ENCODE measurements around the gene APOBEC3A.
"Not testable (repeated sequence)": the region's sequence is repeated elsewhere in the genome, so short reads cannot be mapped to it uniquely, and the experiment has no call there.

Gene APOBEC3A

DNA sequence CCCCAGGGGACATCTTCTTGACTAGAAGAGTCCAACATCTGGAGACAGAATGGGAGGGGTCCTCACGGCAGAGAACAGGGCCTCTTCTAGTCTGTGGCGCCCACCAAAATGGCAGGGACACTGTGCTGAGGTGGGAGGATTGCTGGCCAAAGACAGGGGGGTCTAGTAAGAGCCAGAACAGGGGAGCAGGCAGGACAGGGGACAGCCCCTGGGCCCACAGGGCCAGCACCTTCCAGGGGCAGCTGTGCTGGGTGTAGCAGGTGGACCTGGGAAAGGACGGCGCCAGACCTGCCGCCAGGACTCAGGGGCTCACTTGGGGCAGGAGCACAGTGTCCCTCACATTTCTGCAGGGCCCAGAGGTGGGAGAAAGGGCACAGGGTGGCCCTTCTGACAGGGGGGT lies 858 bp upstream of the APOBEC3A start:
- H3K27ac ChIP-seq, result no peak overlapping the region
- intact Hi-C loops (cut with DNase I; ENCODE audit: low total_unique reads), result no loop called here
- H3K36me3 ChIP-seq, result no peaks in the 10 kb centered on the region
- no peaks in the 10 kb centered on the region for H3K9me3 ChIP-seq
- no peak overlapping the region for H3K4me3 ChIP-seq
- H3K4me1 ChIP-seq, result no peaks in the 10 kb centered on the region
- DNase-seq, result peak in 1 of 2 donors; percentile 41
- TF ChIP-seq, protein P1, sequence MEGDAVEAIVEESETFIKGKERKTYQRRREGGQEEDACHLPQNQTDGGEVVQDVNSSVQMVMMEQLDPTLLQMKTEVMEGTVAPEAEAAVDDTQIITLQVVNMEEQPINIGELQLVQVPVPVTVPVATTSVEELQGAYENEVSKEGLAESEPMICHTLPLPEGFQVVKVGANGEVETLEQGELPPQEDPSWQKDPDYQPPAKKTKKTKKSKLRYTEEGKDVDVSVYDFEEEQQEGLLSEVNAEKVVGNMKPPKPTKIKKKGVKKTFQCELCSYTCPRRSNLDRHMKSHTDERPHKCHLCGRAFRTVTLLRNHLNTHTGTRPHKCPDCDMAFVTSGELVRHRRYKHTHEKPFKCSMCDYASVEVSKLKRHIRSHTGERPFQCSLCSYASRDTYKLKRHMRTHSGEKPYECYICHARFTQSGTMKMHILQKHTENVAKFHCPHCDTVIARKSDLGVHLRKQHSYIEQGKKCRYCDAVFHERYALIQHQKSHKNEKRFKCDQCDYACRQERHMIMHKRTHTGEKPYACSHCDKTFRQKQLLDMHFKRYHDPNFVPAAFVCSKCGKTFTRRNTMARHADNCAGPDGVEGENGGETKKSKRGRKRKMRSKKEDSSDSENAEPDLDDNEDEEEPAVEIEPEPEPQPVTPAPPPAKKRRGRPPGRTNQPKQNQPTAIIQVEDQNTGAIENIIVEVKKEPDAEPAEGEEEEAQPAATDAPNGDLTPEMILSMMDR (IDR thresholded peaks at IDR 0.05), result no peak
- peaks cover 0 to 22% of the 10 kb centered on the region in 2 donors for H3K27me3 ChIP-seq

- H3K4me1 ChIP-seq, result no peaks in the 10 kb centered on the region
- H3K27me3 ChIP-seq, result peaks cover 0 to 22% of the 10 kb centered on the region in 2 donors
- no peak for DNase-seq
- no peak overlapping the region for H3K27ac ChIP-seq
- TF ChIP-seq, protein P1 (IDR thresholded peaks at IDR 0.05), result no peak
- no peaks in the 10 kb centered on the region for H3K9me3 ChIP-seq
- intact Hi-C loops (cut with DNase I; ENCODE audit: low total_unique reads), result no loop called here
- no peak overlapping the region for H3K4me3 ChIP-seq
- H3K36me3 ChIP-seq, result no peaks in the 10 kb centered on the region
Measured at GRCh38 chr22:38957808-38958650, 620 bp downstream of the APOBEC3A start.

GRCh38 chr22:38958651-38958943 lies 1.2 kb downstream of the APOBEC3A start:
- intact Hi-C loops (cut with DNase I; ENCODE audit: low total_unique reads); H3K27ac ChIP-seq; H3K4me1 ChIP-seq; H3K9me3 ChIP-seq; DNase-seq; H3K36me3 ChIP-seq; H3K4me3 ChIP-seq: not testable (repeated sequence)
- H3K27me3 ChIP-seq, result peaks cover 0 to 17% of the 10 kb centered on the region in 2 donors

DNA sequence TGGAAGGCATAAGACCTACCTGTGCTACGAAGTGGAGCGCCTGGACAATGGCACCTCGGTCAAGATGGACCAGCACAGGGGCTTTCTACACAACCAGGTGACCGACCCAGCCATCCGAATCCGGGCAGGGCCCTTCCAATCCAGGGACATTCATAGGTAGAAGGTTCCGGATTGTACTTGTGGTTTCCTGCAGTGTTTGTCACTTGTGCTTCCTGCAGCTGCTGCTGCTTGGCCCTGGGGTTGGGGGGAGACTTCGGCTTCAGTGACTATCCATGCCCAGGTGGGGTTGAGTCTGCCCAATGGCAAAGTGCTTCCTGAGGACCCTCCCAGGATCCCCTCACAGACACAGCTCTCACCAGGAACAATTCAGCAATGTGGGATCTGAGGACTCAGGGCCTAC lies 2.2 kb downstream of the APOBEC3A start:
- no peak overlapping the region for H3K4me3 ChIP-seq
- intact Hi-C loops (cut with DNase I; ENCODE audit: low total_unique reads), result no loop called here
- no peaks in the 10 kb centered on the region for H3K36me3 ChIP-seq
- H3K27ac ChIP-seq, result no peak overlapping the region
- no peak for DNase-seq
- TF ChIP-seq, protein P1 (IDR thresholded peaks at IDR 0.05), result no peak
- H3K27me3 ChIP-seq, result peaks cover 0 to 14% of the 10 kb centered on the region in 2 donors
- H3K4me1 ChIP-seq, result no peaks in the 10 kb centered on the region
- H3K9me3 ChIP-seq, result no peaks in the 10 kb centered on the region

DNA sequence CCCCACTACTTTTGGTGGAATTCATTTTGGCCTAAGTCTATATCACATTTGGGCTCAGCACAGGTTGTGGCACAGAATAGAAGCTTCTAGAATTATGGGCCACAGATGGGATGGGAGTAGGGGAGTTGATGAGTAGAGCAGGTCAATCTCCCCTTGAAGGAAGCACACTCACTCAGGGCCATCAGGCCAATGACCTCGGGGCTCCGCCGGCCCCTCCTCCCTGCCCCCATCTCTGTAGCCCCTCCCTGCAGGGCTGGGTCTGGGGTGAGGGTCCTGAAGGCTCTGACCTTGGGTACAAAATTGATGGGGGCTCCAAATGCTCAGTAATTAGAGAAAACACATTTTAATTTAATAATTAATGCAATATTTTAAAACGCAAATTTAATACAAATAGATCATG lies 3.3 kb downstream of the APOBEC3A start:
- H3K36me3 ChIP-seq; H3K4me1 ChIP-seq; intact Hi-C loops (cut with DNase I; ENCODE audit: low total_unique reads); H3K4me3 ChIP-seq; H3K27me3 ChIP-seq; H3K27ac ChIP-seq; H3K9me3 ChIP-seq; DNase-seq: not testable (repeated sequence)

DNA sequence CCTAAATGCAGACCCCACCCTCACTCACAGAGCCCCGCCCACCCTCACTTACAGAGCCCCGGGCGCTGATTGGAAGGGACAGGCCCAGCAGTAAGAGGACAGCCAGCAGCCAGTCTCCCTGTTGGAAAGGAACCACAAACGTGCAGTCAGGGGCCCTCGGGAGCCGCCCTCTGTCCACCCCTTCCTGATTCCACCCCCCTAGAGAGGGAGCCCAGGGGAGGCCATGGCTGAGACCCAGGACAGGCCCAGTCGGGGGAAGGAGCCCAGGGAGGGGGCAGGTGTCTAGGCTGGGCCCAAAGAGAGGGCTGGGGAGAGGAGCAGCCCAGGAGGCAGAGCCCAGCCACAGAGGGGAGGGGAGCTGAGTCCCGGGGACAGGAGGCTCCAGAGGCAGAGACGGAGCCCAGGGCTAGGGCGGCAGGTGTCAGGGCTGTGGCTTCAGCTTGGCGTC lies 5.9 kb downstream of the APOBEC3A start:
- H3K4me1 ChIP-seq; H3K9me3 ChIP-seq; H3K36me3 ChIP-seq; intact Hi-C loops (cut with DNase I; ENCODE audit: low total_unique reads); H3K27ac ChIP-seq; DNase-seq; H3K4me3 ChIP-seq: not testable (repeated sequence)
- peaks cover 0 to 26% of the 10 kb centered on the region in 2 donors for H3K27me3 ChIP-seq

GRCh38 chr22:38963872-38964271 lies 6.5 kb downstream of the APOBEC3A start:
- Histone ChIP-seq H3K36me3 (no peaks in the 10 kb centered on the region), H3K4me1 (no peaks in the 10 kb centered on the region), H3K4me3 (no peak overlapping the region), H3K9me3 (no peaks in the 10 kb centered on the region), H3K27ac (no peak overlapping the region), H3K27me3 (peaks cover 0 to 25% of the 10 kb centered on the region in 2 donors)
- intact Hi-C loops (cut with DNase I; ENCODE audit: low total_unique reads), result no loop called here
- no peak for DNase-seq
- TF ChIP-seq, protein P1 (IDR thresholded peaks at IDR 0.05), result no peak
